ENCODE data around the gene NPAS2.

DNA sequence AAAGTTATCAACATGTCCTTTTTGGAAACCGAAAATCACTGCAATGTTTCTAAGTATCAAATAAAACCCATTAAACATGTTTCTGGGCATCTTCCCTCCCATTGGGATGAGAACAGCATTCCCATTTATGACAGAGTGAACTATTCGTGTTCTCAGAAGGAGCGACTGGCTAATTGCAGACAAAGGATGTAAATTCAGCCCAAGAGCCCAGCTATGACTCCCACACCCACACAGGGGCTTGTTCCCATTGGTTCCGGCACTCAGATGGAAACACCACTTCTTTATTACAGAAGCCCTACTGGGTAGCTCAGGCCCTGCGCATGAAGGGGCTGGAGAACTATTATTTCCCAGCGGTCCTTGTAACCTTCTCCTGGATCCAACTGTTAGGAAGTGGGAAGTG lies 16.6 kb upstream of the NPAS2 start:
- TF ChIP-seq, protein P1, sequence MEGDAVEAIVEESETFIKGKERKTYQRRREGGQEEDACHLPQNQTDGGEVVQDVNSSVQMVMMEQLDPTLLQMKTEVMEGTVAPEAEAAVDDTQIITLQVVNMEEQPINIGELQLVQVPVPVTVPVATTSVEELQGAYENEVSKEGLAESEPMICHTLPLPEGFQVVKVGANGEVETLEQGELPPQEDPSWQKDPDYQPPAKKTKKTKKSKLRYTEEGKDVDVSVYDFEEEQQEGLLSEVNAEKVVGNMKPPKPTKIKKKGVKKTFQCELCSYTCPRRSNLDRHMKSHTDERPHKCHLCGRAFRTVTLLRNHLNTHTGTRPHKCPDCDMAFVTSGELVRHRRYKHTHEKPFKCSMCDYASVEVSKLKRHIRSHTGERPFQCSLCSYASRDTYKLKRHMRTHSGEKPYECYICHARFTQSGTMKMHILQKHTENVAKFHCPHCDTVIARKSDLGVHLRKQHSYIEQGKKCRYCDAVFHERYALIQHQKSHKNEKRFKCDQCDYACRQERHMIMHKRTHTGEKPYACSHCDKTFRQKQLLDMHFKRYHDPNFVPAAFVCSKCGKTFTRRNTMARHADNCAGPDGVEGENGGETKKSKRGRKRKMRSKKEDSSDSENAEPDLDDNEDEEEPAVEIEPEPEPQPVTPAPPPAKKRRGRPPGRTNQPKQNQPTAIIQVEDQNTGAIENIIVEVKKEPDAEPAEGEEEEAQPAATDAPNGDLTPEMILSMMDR (IDR thresholded peaks at IDR 0.05): no peak
- TF ChIP-seq POLR2A (IDR thresholded peaks at IDR 0.05): no peak

All from breast epithelium (tissue), 3 donors.